GM19468 (cell line): ENCODE results near the gene EPB41L1.

Source experiments
- ATAC-seq: cut with Tn5 transposase; IDR thresholded peaks from one replicate; pipeline ENCODE4 v1.9.1; 2021; ENCODE audit warnings: mild to moderate bottlenecking, moderate library complexity, moderate number of reproducible peaks; ENCODE audit not compliant: unreplicated experiment; ENCODE audit errors: extremely low read depth

The EPB41L1 gene

DNA sequence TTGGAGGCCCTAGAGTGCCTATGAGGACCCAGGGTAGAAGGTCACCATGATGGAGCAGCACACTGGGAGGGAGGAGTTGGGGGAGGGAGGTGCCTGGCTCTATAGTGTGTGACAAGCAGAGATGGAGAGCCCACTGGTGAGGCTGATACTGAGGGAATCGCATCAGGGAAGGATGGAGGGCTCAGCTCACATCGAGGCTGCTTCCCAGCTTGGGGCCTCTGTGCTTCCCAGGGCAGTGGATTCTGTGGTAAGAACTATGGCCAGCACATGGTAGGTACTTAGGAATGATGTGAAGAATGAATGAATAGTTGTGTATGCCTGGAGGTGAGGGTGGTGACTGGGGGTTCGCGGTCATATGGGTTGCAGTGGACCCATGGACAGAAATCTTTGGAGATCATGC, 1.3 kb upstream of the EPB41L1 start:
- no peak for ATAC-seq

DNA sequence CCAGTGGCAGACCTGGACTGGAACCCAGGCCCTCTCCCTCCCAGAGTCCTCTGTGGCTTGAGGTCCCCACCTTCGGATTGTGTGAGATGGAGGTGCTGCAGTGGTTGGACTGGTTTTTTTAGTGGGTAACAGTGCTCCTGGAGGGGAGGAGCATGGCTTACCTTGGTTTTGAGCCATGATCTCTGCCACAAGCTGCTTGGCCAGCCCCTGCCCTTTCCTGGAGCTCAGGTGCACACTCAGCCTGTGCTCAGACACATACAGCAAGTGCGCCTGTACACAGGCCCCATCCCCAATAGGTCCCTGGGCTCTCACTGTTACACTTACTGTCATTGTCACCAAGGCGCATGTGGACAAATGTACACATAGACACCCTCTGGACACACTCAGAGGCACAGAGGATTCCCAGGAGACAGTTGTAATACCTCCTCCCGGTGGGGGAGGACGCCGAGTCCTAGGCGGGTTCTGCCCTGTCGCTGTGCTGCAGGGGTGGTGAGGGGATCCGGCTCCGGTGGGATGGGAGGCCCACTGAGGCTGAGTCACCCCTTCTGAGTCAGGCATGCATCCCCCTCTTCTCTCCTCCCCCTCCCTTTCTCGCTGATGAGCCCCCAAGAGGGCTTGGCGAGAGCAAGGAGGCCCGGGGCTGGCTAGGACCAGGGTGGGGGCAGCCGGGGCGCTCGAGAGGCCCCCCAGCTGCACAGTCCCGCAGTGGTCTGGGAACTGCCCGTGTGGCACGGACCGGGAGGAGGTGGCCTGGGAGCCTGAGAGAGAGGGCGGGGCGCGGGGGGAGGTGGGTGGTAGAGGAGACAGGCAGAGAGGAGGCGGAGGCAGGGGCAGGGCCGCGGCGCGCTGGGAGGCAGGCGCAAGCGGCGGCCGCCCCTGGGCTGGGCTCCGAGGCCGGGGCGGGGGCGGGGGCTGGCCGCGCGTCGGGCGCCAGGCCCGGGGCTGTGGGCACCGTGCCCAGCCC, 522 bp upstream of the EPB41L1 start:
- ATAC-seq, result no peak

DNA sequence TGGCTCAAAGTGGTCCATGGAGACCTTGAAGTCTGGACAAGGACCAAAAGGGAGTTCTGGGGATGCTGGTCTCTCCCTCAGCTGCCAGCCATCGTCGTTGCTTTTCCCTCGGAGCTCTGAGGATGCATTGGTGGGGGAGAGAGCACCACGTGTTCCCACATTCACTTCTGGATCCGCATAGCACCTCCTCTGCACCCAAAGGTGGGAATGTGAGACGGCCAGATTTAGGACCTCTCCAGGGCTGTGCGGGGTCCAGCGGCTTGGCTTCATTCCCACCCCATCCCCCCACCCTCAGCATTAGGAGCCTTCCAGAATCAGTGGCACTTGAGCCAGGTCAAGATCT, 1.1 kb downstream of the EPB41L1 start:
- ATAC-seq, result no peak

DNA sequence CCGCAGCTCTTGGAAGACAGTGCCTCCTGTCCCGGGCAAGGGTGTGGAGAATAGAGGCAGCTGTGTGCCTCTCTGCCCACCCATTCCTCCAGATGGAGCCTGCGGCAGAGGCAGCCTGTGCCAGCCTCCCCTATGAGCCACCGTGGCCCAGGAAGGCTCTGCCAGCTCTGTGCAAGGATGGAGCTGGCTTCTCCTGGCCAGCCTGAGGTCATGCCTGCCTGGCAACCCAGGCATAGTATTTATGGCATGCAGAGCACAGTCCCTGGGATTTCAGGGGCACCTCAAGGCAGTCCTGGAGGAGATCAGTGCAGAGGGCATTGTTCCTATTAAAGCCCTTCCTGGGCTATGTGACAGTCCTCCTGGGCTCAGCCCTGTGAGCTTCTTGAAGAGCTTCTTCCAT, 1.5 kb downstream of the EPB41L1 start:
- no peak for ATAC-seq

DNA sequence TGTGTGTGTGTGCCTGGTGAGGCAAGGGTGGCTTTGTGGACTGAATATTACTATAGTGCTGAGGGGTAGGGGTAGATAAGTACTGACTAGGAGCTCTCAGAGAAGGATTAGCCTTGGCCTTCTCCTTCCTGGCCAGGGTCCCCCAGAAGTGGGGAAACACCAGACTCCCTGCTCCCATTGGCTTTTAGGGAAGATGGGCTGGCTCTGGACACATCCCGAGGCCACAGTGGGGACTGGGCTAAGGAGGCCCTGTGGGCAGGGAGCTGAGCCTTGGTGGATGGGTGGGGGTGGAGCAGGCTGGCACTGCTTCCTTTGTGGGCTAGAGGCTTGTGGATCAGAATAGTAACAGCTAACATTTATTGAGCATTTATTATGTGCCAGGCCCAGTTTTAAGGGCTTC, 3.1 kb downstream of the EPB41L1 start:
- ATAC-seq, result no peak

DNA sequence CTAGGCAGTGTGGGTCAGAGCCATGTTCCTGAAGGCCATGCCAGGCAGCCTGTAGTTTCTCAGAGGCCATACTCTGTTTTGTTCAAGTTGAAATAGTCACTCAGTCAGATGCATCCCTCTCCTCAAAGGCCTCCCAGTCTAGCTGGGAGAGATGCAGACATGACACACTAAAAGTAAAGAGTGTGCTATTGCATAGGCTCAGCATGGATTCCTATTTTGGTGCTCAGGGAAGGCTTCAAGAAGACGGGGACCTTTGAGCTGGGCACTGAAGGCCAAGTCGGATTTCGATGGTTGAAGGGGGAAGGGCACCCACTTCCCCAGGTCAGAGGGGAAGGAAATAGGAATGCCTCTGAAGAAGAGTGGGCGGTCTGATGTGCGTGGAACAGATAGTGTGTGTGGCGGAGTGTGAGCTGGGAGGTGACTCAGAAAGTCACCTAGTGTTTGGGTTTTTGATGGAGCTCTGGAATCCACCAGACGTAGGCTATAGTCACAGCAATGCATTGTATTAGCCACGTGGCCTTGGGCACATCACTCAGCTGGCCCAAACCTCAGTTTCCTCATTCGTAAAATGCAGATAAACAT, 3.7 kb downstream of the EPB41L1 start:
- ATAC-seq, result no peak

DNA sequence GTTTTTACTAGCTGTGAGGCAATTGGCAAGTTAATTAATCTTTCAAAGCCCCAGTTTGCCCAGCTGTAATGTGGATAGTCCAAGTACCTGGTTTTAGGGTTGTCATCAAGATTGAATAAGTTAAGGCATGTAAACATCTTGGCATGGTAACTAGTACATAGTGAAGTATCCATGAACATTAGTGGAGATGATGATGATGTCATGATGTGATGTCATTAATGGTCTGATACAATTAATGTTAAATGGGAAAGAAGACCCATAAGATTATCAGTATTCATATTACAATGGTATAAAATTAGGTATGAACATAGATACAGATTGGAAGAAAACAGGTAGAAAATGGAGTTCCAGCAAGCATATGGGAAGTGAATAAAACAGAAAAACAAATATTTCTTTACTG, 5.3 kb downstream of the EPB41L1 start:
- ATAC-seq, result no peak

DNA sequence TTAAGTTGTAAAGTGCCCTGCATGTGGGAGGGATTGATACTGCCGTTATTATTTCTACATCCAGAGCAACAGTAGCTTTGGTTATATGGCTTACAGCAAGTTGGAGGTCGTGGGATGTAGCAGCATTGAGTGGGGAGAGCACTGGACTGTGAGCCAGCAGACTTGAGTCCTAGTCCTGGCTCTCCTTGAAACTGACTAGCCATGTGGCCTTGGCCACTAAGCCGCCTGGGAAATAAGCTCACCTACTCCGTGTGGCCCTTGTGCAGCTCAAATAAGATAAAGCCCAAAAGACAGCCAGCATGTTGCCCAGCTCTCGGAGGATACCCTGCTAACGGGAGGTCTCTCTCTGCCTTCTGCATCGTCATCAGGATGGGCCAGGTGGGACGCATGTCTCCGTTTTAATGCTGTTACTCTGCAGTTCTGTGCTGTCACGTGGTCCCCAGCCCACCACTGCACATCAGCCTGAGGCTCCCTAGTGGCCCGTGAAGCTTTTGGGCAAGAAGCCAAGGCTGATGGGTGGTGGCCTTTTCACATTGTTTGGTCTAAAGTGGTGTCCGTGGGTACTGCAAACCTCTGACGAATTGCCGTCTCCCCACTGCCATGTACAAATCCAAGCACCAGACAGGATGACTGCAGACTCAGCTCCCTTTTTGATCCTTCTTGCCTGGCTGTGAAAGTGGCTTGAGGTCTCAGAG, 7.9 kb downstream of the EPB41L1 start:
- no peak for ATAC-seq

DNA sequence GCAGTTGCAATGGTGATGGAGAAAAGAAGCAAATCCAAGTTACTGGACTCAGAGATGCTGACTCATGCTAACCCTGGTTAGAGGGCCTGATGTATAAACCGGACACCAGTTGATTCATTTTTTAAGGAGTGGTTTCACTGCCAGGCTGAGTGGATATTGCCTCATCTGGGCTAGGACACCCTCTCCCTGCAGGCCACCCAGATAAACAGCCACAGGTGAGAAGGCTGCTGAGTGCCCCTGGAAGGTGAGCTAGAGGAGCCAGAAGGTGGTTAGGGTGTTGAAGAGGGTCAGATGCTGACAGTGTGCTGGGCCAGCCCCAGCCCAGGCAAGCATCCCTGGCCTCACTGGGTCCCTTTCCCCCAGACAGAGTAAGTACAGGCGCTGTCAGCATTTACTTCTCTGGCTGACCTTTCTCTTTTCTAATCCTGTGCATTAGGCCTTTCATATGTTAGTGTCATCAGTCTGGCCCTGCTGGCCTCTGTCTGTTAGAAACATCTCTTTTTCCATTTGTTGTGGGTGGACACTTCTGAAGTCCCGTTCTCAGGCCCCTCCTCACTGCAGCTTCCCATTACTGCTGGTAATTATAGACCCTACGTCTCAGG, 13.5 kb downstream of the EPB41L1 start:
- ATAC-seq, result no peak

DNA sequence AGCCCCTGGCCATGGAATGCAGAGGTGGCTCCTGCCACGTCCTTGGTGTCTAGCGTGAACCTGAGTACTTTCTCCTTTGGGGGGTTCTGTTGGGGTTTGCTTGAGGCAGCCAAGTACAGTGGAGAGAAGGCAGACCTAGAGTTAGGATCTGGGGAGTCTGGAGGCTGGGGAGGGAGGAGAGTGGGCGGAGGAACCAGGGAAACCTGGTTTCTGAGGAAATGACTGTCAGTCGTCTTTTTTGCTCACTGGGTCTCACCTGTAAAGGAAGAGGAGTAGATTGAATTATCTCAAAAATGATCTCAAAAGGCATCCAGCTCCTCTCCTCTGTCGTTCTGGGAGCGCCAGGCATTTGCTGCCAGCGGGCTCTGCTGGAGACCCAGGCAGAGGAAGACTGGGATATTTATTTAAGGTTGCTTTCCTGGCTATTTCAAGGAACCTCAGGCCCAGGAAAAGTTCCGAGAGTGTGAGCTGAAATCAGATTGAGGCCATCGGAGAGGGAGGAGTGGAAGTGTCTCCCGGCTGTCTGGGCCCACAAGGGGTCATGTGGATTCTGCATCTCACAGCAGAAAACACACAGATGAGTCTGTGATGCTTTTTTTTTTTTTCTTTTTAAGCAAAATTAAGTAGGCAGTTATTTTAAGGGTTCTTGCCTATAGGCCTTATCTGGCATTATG, 16.1 kb downstream of the EPB41L1 start:
- no peak for ATAC-seq

DNA sequence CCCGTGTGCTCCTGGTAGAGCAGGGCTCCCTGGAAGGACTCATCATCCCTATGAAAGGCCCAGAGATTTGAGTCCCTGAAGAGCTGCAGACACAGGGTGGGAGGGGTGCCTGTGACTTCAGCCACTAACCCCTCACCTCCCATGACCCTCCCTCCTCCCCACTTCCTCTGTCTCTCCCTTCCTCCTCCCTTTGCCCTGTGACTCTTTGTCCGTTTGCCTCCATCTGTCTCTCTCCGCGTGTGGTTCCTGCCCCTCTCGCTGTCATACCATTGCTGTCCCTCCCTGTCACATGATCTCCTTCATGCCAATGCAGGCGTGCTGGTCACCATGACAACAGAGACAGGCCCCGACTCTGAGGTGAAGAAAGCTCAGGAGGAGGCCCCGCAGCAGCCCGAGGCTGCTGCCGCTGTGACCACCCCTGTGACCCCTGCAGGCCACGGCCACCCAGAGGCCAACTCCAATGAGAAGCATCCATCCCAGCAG, 19.0 kb downstream of the EPB41L1 start:
- no peak for ATAC-seq

DNA sequence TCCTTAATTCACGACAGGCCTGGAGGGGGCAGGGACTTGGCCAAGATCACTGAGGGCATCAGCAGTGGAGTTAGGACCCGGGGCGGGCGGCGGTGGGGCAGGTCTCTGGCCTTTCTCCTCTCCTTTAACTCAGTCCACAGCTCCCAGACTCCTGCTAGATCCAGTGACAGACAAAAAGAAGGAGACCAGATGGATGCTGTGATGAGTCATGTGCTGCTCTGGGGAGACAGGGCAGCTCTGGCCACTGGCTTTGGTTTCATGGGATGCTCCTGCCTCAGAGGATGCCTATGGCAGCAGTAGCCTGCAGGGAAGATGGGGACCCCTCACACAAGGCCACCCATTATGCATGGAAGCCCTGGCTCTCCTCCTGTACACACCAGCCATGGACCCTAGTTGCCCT, 20.5 kb downstream of the EPB41L1 start:
- ATAC-seq, result no peak

DNA sequence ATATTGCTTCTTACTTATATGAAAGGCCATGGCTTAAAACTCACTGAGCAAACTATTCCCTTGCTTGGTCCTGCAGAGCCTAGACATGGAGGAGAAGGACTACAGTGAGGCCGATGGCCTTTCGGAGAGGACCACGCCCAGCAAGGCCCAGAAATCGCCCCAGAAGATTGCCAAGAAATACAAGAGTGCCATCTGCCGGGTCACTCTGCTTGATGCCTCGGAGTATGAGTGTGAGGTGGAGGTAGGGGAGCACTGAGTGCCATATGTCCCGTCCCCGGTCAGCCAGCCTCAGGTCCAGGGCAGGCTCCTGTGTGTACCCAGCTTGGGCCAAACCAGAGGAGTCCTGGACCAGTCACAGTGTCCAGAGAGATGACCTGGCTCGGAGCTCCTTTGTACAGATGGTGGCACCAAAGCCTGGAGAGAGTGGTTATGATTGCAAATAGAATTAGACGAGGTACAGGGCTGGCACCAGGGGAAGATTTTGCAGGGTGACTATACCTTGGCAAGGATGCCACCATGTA, 21.0 kb downstream of the EPB41L1 start:
- no peak for ATAC-seq

DNA sequence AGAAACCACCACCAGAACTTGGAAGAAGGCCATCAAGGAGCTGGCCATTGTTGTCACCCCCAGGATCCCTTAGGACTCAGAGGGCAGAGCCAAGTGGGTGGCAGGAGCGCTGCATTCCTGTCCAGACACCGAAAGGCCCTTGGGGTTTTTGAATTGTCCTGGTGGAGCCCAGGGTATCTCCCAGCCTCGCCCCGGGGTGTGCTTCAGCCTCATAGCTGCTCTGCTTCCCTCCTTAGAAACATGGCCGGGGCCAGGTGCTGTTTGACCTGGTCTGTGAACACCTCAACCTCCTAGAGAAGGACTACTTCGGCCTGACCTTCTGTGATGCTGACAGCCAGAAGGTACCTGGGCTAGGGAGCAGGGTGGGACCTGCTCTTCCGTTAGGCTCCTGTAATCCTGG, 23.2 kb downstream of the EPB41L1 start:
- no peak for ATAC-seq

DNA sequence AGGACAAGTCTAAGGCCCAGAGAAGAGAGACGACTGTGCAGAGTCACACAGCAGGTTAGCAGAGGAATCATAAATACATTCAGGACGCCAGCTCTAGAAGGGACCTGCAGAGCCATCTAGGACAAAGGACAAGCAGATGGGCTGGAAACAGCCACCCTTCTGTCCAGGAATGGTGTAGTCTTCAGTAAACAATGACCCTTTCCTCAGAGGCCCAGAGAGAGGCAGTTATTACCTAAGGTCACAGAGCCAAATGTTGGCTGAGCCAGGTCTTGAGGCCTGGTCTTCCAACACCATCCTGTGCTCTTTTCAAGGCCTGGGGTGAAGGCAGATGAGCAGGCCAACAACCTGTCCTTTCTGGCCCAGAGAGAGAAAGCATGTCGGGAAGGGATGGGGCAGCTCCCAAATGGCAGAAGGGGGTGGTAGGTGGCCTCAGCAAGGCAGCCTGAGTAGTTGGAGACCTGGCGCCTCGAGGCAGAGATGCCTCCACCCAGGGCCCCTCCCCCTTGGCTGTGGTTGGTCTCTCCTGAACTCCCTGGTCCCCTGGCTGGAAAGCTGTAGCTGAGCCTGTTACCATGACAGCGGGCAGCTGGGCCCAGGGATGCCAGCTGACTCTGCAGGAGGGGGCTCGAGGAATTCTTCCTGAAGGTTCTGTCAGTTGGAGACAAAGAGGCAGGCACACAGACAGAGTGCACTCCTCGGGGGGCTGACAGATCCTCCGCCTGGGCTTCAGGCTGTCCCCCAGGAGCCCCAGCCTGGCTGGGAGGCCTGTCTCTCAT, 24.8 kb downstream of the EPB41L1 start:
- no peak for ATAC-seq

DNA sequence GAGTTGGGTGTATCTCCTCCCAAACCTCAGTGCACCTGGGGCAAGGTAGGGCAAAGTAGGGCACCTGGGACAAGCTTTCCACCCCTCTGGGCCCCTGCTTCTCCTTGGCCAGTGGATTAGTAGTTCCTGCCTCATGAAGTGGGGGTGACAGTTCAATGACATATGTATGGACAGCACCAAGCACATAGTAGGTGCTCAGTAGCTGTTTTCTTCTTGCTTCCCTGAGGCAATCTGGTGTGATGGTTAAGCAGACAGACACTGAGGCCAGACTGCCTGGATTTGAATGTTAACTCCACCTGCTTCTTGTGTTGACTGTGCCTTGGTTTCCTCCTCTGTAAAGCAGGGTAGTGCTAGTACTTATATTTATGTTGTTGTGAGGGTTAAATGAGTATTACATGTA, 25.8 kb downstream of the EPB41L1 start:
- no peak for ATAC-seq

DNA sequence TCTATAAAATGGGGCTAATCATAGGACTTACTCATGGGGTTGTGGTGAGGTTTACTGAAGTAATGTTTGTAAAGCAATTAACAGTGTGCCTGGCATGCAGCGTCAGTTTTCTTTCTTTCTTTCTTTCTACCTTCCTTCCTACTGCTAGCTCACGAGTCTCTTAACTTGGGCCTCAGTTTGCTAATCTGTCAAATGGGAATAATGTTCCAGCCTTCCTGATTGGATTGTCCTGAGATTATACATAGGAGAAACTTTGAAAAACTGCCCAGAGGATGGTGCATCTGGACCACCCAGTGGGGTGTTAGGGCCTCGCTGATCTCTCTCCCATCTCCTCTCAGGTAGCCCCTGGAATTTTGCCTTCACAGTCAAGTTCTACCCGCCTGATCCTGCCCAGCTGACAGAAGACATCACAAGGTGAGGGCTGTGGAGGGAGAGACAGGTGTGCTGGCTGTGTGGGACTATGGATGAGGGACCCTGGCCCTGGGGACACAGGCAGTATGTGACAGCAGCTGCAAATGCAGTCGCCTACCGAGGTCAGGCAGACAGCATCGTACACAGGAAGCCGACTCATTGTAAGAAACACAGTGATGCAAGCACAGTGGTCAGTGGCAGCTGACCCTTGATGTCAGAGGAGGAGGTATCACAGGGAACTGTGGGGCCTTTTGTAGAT, 27.5 kb downstream of the EPB41L1 start:
- no peak for ATAC-seq

DNA sequence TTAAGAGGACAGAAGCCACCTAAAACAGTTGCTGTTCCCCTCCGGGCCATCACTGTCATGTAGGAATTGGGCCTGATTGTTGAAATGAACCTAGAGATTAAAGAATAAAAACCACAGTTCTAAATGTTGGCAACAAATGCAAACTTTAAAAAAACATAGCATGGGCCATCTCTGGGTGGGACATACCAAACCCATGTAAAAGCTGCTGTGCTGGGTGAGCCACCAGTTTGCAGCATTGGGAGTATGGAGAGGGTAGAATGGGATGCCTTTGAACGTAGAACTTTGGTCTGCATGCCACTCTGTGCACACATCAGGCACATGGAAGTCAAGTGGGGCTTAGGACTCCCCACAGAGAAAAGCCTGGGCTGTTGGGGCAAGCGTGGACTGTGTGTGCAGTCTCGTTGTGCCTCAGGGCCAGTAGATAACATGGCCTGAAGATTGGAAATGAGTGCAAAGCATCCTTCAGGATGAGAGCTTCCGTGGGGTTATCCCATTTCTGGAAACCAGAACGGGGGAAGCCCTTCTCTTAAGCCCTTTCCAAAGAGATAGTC, 28.1 kb downstream of the EPB41L1 start:
- no peak for ATAC-seq
